H1 (cell line): Measurements from ENCODE around the gene ADPRHL1. TPM values are rescaled to one million over a fixed set of nuclear protein-coding genes. Genes with fewer than 3 reads are reported as not detected.

Source experiments
- KDM1A ChIP-seq: fragments of 200-600, 300-600 bp; sonication (generic); IDR thresholded peaks from 2 replicates; pipeline ENCODE4 v1.7.1; 2016; ENCODE audit warnings: mild to moderate bottlenecking, low read length, borderline replicate concordance
- polyA plus RNA-seq, 7 experiments: library from polyadenylated mRNA; depleted of rRNA in 3 of 7; stranded (reverse) in 5 of 7; unstranded in 2 of 7; fragments of >200 nt in 5 of 7; fragments of 200-250 nt in 2 of 7; gene quantifications; 1 replicate in 5 of 7; 2 replicates in 1 of 7; 4 replicates in 1 of 7; pipeline versions ENCODE4 v1.2.1 to v1.2.3, GENCODE V29; 2011 to 2013; ENCODE audit warnings: missing spikeins in 2 of 7, mixed read lengths in 2 of 7
- total RNA-seq: library from RNA; stranded (reverse); fragmentation: NEBNext Ultra II Directional; extraction: Animal tissue kit (Norgen Biotek cat#: 25700); gene quantifications from 2 replicates; pipeline ENCODE4 v1.2.1, GENCODE V29; 2021

Gene ADPRHL1
- total and polyA plus RNA-seq, 2 of the 8 experiments (the other 6 are each of a cell fraction or from before 2014, with no cell fraction given), result 0.74 to 1.7 TPM

GRCh38 chr13:113419531-113420193 lies 33.6 kb downstream of the ADPRHL1 start (continued):
- TF ChIP-seq KDM1A, result no peak
